HG02981 (cell line): ENCODE data around the gene ICAM1.
"Not testable (repeated sequence)": the region's sequence is repeated elsewhere in the genome, so short reads cannot be mapped to it uniquely, and the experiment has no call there.

Source experiments
- ATAC-seq: cut with Tn5 transposase; IDR thresholded peaks from one replicate; pipeline ENCODE4 v1.9.1; 2021; ENCODE audit warnings: mild to moderate bottlenecking, moderate library complexity; ENCODE audit not compliant: unreplicated experiment

Gene ICAM1

DNA sequence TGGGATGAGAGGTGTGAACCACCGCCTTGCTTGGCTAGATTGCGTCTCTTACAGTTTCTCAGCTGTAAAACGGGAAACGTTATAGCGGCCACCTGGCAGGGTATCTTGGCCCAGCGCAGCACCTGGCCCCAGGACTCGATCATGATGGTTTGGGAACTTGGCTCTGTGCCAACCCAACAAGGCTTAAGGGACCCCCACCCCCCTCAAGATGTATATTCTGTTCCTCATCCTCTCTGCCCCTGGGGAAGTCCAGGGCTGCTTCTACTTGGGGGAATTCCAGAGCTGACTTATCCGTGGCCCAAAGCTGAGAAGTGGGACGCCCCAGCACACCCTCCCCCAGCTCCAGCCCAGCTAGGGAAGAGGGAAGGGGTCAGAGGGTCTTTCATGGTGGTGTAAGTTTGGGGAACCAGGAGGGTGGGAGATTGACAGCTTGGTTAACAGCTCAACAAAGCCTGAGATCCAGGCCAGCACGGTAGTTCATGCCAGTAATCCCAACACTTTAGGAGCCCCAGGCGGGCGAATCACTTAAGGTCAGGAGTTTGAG lies 695 bp downstream of the ICAM1 start:
- ATAC-seq: no peak

DNA sequence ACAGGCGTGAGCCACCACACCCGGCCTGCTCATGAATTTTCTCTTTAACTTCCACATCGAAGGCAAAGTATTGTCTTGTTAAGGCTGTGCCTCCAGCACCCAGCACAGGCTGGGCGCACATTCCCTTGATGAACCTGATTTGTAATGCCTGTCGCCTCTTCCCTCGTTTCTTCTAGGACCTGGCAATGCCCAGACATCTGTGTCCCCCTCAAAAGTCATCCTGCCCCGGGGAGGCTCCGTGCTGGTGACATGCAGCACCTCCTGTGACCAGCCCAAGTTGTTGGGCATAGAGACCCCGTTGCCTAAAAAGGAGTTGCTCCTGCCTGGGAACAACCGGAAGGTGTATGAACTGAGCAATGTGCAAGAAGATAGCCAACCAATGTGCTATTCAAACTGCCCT lies 3.7 kb downstream of the ICAM1 start:
- no peak for ATAC-seq

GRCh38 chr19:10277795-10278589 lies 7.1 kb downstream of the ICAM1 start:
- no peak for ATAC-seq

GRCh38 chr19:10278935-10279334 lies 8.0 kb downstream of the ICAM1 start:
- no peak for ATAC-seq

DNA sequence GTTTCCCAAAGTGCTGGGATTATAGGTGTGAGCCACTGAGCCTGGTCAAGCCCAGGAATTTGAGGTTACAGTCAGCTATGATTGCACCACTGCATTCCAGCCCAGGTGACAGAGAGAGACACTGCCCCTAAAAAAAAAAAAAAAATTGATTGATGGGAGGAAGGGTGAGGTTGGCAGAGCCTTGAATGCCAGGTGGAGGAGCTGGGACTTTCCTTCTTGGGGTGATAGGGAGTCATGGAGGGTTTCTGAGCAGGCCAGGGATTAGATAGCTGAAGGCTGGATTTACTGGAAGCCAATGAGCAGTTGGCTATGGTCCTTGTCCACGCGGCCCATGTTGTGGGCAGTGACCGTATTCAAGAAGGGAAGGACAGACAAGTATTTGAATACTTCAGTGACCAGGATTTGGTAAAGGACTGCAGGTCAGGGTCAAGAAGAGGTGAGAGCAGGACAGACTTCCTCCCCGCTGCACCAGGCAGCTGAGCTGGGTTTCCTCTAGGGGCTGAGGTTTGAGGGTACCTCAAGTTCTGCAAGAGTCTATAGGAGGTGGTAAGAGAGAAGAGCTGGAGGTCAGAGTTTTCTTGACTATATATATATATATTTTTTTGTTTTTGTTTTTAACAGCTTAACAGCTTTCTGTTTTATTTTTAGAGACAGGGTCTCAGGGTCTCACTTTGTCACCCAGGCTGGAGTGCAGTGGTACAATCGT lies 9.0 kb downstream of the ICAM1 start:
- no peak for ATAC-seq

DNA sequence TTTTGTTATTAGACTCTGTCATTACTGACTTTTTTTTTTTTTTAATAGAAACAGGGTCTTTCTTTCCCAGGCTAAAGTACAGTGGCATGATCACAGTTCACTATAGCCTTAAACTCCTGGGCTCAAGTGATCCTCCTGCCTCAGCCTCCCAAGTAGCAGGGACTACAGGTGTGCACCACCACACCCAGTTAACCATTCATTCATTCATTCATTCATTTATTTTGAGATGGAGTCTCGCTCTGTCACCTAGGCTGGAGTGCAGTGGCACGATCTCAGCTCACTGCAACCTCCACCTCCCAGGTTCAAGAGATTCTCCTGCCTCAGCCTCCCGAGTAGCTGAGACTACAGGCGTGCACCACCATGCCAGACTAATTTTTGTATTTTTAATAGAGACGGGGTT lies 11.1 kb downstream of the ICAM1 start:
- not testable (repeated sequence) for ATAC-seq

- ATAC-seq: no peak
These were observed 12.6 kb downstream of the ICAM1 start for GRCh38 chr19:10283301-10284064.

GRCh38 chr19:10284065-10284959 lies 13.4 kb downstream of the ICAM1 start:
- ATAC-seq: no peak

DNA sequence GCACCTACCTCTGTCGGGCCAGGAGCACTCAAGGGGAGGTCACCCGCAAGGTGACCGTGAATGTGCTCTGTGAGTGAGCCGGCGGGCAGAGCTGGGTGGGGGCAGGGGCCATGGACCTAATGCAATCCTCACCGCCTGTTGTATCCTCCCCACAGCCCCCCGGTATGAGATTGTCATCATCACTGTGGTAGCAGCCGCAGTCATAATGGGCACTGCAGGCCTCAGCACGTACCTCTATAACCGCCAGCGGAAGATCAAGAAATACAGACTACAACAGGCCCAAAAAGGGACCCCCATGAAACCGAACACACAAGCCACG lies 14.0 kb downstream of the ICAM1 start:
- ATAC-seq: no peak

GRCh38 chr19:10285393-10285792 lies 14.5 kb downstream of the ICAM1 start:
- ATAC-seq: no peak

DNA sequence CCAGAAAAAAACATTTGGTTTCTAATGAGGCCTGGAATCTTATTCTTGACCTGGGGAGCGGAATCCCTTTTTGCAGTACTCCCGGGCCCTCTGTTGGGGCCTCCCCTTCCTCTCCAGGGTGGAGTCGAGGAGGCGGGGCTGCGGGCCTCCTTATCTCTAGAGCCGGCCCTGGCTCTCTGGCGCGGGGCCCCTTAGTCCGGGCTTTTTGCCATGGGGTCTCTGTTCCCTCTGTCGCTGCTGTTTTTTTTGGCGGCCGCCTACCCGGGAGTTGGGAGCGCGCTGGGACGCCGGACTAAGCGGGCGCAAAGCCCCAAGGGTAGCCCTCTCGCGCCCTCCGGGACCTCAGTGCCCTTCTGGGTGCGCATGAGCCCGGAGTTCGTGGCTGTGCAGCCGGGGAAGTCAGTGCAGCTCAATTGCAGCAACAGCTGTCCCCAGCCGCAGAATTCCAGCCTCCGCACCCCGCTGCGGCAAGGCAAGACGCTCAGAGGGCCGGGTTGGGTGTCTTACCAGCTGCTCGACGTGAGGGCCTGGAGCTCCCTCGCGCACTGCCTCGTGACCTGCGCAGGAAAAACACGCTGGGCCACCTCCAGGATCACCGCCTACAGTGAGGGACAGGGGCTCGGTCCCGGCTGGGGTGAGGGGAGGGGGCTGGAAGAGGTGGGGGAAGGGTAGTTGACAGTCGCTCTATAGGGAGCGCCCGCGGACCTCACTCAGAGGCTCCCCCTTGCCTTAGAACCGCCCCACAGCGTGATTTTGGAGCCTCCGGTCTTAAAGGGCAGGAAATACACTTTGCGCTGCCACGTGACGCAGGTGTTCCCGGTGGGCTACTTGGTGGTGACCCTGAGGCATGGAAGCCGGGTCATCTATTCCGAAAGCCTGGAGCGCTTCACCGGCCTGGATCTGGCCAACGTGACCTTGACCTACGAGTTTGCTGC lies 16.1 kb downstream of the ICAM1 start, which contains the start of gene ICAM4:
ICAM4 (plus strand) TSS at position 153 of the 935 bp plus-strand sequence; CDS start at position 211, 58 bp downstream.
- no peak for ATAC-seq

DNA sequence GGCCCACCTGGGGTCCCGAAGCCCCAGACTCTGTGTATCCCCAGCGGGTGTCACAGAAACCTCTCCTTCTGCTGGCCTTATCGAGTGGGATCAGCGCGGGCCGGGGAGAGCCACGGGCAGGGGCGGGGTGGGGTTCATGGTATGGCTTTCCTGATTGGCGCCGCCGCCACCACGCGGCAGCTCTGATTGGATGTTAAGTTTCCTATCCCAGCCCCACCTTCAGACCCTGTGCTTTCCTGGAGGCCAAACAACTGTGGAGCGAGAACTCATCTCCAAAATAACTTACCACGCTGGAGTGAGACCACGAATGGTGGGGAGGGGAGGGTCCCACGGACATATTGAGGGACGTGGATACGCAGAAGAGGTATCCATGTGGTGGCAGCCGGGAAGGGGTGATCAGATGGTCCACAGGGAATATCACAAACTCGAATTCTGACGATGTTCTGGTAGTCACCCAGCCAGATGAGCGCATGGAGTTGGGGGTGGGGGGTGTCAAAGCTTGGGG lies 17.8 kb downstream of the ICAM1 start:
- no peak for ATAC-seq

- ATAC-seq: no peak
These were observed 18.4 kb downstream of the ICAM1 start for GRCh38 chr19:10289167-10289835.

DNA sequence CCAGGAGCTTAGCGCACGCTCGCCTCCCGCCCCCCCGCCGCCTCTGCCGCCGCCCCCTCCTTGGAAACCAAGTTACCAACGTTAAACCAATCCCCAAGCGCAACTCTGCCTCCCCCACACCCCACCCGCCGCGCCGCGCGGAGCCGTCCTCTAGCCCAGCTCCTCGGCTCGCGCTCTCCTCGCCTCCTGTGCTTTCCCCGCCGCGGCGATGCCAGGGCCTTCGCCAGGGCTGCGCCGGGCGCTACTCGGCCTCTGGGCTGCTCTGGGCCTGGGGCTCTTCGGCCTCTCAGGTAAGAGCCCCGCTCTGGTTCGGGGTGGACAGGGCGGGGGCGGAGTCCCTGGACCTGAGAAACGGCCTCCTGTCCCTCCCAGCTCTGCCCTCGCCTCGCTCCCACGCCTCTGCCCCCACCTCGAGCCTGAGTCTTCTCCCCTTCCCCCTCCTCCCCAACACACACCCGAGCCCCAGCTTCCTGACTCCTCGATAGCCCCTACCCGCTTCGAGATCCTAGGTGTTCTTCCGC lies 19.0 kb downstream of the ICAM1 start, which contains the start of gene ICAM5:
ICAM5 (plus strand) TSS at position 117 of the 521 bp plus-strand sequence; CDS start at position 209, 92 bp downstream.
- ATAC-seq: no peak

DNA sequence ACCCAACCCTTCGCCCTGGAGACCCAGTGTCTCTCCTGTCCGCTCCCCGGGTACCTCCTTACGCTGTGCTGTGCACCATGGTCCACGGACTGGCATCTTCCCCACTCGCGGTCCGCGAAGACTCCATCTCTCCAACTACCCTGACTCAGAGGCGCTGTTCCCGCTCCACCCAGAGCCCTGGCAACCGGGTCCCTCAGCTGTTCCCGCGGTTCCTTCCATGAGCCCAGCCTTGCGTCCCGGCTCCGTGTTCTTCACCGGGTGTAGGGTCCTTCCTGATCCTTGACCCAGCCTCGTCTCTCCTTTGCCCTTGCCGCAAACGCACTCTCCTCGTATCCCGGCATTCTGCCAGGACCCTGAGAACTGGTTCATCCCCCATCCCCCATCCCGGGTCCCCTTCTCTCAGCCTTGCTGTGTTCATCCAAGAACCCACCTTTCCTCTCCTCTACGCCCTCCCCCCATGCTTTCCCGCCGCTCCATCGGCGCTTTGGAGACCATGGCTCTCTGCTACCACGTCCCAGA lies 19.5 kb downstream of the ICAM1 start:
- ATAC-seq: no peak

DNA sequence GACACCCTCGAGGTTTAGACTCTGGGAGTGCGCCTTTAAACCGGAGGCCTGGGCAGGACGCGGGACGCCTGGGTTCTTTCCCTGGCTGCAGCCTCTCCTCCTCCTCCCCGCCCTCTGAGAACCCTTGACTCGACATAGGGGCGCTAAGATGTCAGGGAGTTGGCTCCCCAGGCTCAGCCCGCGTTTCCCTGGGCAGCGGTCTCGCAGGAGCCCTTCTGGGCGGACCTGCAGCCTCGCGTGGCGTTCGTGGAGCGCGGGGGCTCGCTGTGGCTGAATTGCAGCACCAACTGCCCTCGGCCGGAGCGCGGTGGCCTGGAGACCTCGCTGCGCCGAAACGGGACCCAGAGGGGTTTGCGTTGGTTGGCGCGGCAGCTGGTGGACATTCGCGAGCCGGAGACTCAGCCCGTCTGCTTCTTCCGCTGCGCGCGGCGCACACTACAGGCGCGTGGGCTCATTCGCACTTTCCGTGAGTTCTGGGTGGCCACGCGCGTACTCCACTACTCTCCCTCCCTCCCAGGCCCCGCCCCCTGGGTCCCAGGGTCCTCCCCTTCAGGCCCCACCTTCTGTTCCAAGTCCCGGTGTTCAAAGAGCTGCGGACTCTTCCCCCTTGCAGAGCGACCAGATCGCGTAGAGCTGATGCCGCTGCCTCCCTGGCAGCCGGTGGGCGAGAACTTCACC lies 20.1 kb downstream of the ICAM1 start:
- ATAC-seq: no peak

- no peak for ATAC-seq
These were observed 20.8 kb downstream of the ICAM1 start for GRCh38 chr19:10291554-10292205.
